Skeletal muscle satellite cell (primary cell): ENCODE results near the gene PARP6.
A peak's percentile ranks its signal among the peaks of the same experiment; 100 is the strongest.
"Not testable (repeated sequence)": the region's sequence is repeated elsewhere in the genome, so short reads cannot be mapped to it uniquely, and the experiment has no call there.

Experiments
- H3K27me3 ChIP-seq: 2 replicates; pipeline ENCODE4 v1.7.0; 2013; ENCODE audit warnings: low read length; ENCODE audit not compliant: control insufficient read depth, insufficient read depth
- H3K36me3 ChIP-seq: 2 replicates; pipeline ENCODE4 v1.7.0; 2013; ENCODE audit warnings: mild to moderate bottlenecking, control low read depth, low read length; ENCODE audit not compliant: insufficient read depth
- H3K4me1 ChIP-seq: 2 replicates; pipeline ENCODE4 v1.7.0; 2013; ENCODE audit warnings: low read length; ENCODE audit not compliant: control insufficient read depth, insufficient read depth
- H3K4me2 ChIP-seq: 2 replicates; pipeline ENCODE4 v1.7.0; 2013; ENCODE audit warnings: mild to moderate bottlenecking, low read length
- H3K4me3 ChIP-seq: 2 replicates; pipeline ENCODE4 v1.7.0; 2013; ENCODE audit warnings: low read length
- H3K9ac ChIP-seq: 2 replicates; pipeline ENCODE4 v1.7.0; 2013; ENCODE audit warnings: mild to moderate bottlenecking, low read depth, low read length, moderate library complexity
- H3K9me3 ChIP-seq: replicated peaks from 2 replicates; pipeline ENCODE4 v1.7.0; 2013; ENCODE audit warnings: mild to moderate bottlenecking, control low read depth, low read length

The PARP6 gene

DNA sequence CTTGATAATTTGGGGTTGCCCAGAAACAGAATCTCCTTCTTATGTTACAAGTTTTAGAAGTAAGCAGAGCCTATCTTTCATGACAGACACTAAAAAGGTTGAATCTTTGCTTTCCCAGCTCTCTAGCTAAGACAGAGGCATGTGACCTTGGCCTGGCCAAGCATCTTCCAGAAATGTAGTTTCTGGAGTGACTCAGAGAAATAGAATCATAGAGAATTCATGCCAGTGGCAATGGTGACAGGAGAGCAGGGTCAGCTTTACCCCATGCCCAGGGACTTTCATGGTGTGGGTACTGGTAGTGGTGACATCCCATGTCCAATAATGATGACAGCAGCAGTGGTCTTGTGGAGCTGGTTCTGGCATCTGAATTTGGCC is 4.0 kb upstream of the PARP6 start:
- Histone ChIP-seq H3K4me2 (no peak overlapping the region), H3K9me3 (no peaks in the 10 kb centered on the region), H3K4me3 (no peak overlapping the region), H3K36me3 (no peaks in the 10 kb centered on the region), H3K4me1 (peaks cover 18% of the 10 kb centered on the region), H3K9ac (no peak overlapping the region), H3K27me3 (no peaks in the 10 kb centered on the region)

DNA sequence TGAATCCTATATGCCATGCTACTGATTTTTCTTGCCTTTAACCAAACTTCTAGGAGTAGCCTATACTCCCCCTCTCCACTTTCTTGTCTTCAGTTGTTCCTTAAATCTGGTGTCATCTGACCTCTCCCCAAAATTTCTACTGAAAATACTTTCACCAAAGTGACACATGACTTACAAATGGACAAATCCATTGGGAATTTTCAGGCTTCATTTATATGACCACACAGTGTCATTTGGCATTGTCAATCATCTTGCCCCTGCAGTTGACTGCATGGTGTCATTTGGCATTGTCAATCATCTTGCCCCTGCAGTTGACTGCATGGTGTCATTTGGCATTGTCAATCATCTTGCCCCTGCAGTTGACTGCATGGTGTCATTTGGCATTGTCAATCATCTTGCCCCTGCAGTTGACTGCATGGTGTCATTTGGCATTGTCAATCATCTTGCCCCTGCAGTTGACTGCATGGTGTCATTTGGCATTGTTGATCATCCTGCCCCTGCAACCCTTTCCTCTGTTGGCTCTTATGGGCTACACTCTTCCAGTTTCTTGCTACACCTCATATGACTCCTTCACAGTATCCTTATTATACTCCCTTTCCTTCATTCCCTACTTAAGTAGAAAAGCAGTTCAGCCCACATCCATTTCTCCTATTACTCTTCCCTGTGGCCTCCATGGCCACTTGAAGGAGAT is 3.4 kb upstream of the PARP6 start:
- not testable (repeated sequence) for H3K9ac ChIP-seq, H3K9me3 ChIP-seq, H3K36me3 ChIP-seq, H3K27me3 ChIP-seq, H3K4me2 ChIP-seq, H3K4me3 ChIP-seq
- peaks cover 23% of the 10 kb centered on the region for H3K4me1 ChIP-seq

DNA sequence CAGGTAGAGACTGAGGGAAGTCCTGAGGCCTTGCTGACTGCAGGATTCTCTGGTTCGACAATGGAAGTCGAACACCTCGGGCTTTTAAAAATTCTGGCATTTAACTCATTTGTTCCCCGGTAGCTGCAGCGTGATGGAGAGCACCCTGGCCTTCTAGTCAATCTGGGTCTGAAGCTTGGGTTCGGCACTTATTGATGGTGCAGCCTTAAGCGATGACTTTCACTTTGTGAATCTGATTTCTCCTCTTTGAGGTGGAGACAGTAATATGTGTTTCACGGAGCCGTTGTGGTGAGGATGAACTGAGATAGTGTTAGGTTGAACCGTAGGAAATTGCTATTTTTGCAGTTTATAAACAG is 621 bp upstream of the PARP6 start:
- peak overlapping the region; percentile 70 for H3K9ac ChIP-seq
- H3K4me1 ChIP-seq, result peaks cover 28% of the 10 kb centered on the region
- no peaks in the 10 kb centered on the region for H3K27me3 ChIP-seq
- peak overlapping the region; percentile 87 for H3K4me3 ChIP-seq
- peak overlapping the region; percentile 86 for H3K4me2 ChIP-seq
- H3K9me3 ChIP-seq, result no peaks in the 10 kb centered on the region
- H3K36me3 ChIP-seq, result peaks cover 6% of the 10 kb centered on the region

DNA sequence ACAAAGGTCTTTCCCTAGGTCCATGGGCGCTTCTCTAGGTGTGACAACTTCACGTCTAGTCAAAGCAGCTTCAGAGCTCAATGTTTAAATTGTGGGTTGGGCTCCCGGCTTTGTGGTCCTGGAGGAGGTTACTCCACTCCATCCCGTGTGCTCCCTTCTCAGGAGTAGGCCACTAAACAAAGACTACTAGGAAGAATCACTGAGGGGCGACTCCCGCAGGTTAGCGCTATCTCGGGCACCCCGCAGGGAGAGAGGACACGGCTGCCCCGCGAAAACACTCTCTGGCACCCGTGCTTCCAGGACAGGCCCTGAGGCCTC is 500 bp downstream of the PARP6 start:
- Histone ChIP-seq H3K4me2 (peak overlapping the region; percentile 86), H3K4me3 (peak overlapping the region; percentile 87), H3K9ac (peak overlapping the region; percentile 95), H3K27me3 (no peaks in the 10 kb centered on the region), H3K9me3 (no peaks in the 10 kb centered on the region), H3K36me3 (peaks cover 17% of the 10 kb centered on the region), H3K4me1 (peaks cover 28% of the 10 kb centered on the region)

- H3K36me3 ChIP-seq, result peaks cover 23% of the 10 kb centered on the region
- no peaks in the 10 kb centered on the region for H3K9me3 ChIP-seq
- no peaks in the 10 kb centered on the region for H3K27me3 ChIP-seq
- H3K4me3 ChIP-seq, result peak overlapping the region; percentile 87
- peak overlapping the region; percentile 95 for H3K9ac ChIP-seq
- peaks cover 24% of the 10 kb centered on the region for H3K4me1 ChIP-seq
- H3K4me2 ChIP-seq, result peak overlapping the region; percentile 86
Observed at GRCh38 chr15:72271221-72271620, 1.1 kb downstream of the PARP6 start.

GRCh38 chr15:72269739-72270138 is 2.6 kb downstream of the PARP6 start:
- H3K4me1 ChIP-seq, result peaks cover 21% of the 10 kb centered on the region
- H3K36me3 ChIP-seq, result peaks cover 38% of the 10 kb centered on the region

DNA sequence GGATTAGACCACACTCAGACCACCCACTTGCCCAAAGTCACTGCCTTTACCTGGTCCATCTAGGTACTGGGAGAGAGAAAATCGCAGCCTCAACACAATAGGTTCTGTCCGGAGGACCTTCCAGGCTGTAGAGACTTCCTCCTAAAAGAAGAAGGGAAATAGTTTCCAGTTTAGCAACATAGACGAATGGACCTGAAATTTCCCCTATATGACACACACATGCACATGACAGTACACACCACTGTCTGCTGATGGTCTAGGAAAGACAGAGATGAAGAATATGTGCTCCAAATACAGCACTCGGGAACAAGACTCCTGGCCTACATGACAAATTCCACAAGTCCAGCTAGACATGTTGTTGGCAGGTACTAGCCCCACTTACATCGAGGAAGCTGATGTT is 7.3 kb downstream of the PARP6 start:
- H3K4me1 ChIP-seq, result no peaks in the 10 kb centered on the region
- no peak overlapping the region for H3K4me2 ChIP-seq
- peaks cover 84% of the 10 kb centered on the region for H3K36me3 ChIP-seq

More at GRCh38 chr15:72269739-72270138, 2.6 kb downstream of the PARP6 start:
- Histone ChIP-seq H3K4me3 (no peak overlapping the region), H3K4me2 (no peak overlapping the region), H3K9me3 (no peaks in the 10 kb centered on the region), H3K27me3 (no peaks in the 10 kb centered on the region), H3K9ac (no peak overlapping the region)

DNA sequence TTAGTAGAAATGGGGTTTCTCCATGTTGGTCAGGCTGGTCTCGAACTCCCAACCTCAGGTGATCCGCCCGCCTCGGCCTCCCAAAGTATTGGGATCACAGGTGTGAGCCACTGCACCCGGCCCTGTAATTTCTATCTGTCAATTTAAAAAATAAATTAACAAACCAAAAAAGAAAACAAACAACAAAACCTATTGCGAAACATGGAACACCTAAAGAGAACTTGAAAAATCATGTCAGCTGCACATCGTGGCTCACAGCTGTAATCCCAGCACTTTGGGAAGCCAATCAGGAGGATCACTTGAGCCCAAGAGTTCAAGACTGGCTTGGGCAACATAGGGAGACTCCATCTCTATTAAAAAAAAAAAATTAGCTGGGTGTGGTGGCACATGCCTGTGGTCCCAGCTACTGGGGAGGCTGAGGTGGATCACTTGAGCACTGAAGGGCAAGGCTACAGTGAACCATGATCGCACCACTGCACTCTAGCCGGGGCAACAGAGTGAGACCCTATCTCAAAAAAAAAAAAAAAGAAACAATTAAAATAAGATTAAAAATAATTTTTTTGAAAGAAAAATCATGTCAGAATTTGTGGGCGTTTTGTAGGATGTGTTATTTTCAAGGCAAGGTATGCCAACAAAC is 19.6 kb downstream of the PARP6 start:
- no peak overlapping the region for H3K4me3 ChIP-seq
- H3K27me3 ChIP-seq, result no peaks in the 10 kb centered on the region
- no peak overlapping the region for H3K9ac ChIP-seq
- no peaks in the 10 kb centered on the region for H3K9me3 ChIP-seq
- H3K4me2 ChIP-seq, result no peak overlapping the region
- no peaks in the 10 kb centered on the region for H3K4me1 ChIP-seq
- H3K36me3 ChIP-seq, result peaks cover 83% of the 10 kb centered on the region

More for the DNA sequence above, 7.3 kb downstream of the PARP6 start:
- H3K27me3 ChIP-seq, result no peaks in the 10 kb centered on the region
- H3K4me3 ChIP-seq, result no peak overlapping the region
- H3K9ac ChIP-seq, result no peak overlapping the region
- H3K9me3 ChIP-seq, result no peaks in the 10 kb centered on the region

DNA sequence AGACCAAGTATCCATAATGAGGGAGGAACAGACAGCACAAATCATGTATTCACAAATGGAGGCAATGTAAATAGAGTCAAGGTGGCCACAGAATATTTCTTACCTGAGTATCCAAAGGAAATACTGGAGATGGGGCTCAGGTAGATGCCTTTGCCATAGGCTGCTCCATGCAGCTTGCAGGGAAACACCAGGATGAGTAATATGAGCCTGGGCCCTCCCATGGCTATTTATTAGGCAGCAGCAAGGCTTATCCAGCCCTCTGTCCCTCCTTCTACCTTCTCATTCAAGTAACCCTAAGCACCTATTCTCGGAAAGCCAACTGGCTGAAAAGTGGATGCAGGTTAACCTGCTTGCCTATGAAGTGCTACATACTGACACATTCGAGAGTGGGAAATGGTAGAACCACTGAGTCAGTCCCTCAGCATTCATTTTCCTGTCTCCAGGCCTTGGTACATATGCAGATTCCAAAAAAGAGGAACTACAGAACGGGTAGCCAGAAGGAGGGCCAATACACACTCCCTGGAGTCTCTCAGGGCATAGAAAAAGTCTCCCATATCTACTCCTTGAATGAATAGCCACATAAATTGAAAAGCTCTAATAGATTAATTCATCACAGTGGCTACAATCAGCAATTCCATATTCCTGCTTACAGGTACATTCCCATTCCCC is 23.1 kb downstream of the PARP6 start:
- no peak overlapping the region for H3K4me2 ChIP-seq
- peaks cover 66% of the 10 kb centered on the region for H3K36me3 ChIP-seq
- no peak overlapping the region for H3K4me3 ChIP-seq

DNA sequence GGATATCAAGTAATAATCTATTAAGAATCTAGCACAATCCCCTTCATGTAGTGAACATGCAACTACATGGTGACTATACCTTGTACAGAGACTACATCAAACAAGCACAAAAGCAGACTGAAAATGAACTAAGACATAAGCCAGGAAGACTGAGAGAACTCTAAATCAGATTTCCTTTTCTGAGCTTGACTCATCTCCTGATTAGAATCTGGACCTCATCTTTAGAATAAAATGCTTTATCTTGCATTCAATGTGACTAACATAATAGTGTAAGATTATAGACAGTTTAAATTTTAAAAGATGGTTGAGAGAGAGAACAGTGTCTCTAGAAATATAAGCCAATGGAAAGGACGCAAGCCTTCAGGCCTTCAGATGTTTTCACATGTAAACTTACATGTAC is 23.8 kb downstream of the PARP6 start:
- Histone ChIP-seq H3K9me3 (no peaks in the 10 kb centered on the region), H3K4me3 (no peak overlapping the region), H3K9ac (no peak overlapping the region), H3K36me3 (peaks cover 61% of the 10 kb centered on the region), H3K27me3 (no peaks in the 10 kb centered on the region), H3K4me1 (no peaks in the 10 kb centered on the region), H3K4me2 (no peak overlapping the region)

More for the DNA sequence above, 23.1 kb downstream of the PARP6 start:
- H3K4me1 ChIP-seq, result no peaks in the 10 kb centered on the region
- H3K27me3 ChIP-seq, result no peaks in the 10 kb centered on the region
- H3K9ac ChIP-seq, result no peak overlapping the region
- H3K9me3 ChIP-seq, result no peaks in the 10 kb centered on the region

GRCh38 chr15:72242775-72243370 is 29.5 kb downstream of the PARP6 start:
- H3K27me3 ChIP-seq, result no peaks in the 10 kb centered on the region
- no peak overlapping the region for H3K9ac ChIP-seq
- peaks cover 5% of the 10 kb centered on the region for H3K4me1 ChIP-seq
- peaks cover 46% of the 10 kb centered on the region for H3K36me3 ChIP-seq
- H3K4me3 ChIP-seq, result no peak overlapping the region
- no peaks in the 10 kb centered on the region for H3K9me3 ChIP-seq
- H3K4me2 ChIP-seq, result no peak overlapping the region
